HG03571 (cell line): Measurements from ENCODE around the gene SPRR2G.
"Not testable (repeated sequence)": the region's sequence is repeated elsewhere in the genome, so short reads cannot be mapped to it uniquely, and the experiment has no call there.

Experiments used
- ATAC-seq: cut with Tn5 transposase; IDR thresholded peaks from one replicate; pipeline ENCODE4 v1.9.1; 2021; ENCODE audit not compliant: unreplicated experiment

The SPRR2G gene

GRCh38 chr1:153150846-153151245 lies at the start of gene SPRR2G:
Gene SPRR2G (minus strand): TSS chr1:153150890. CDS start chr1:153150110, 780 bp downstream.
- ATAC-seq = no peak

- no peak for ATAC-seq
These were observed 44.5 kb upstream of the SPRR2G start for GRCh38 chr1:153195216-153195615.

GRCh38 chr1:153194331-153195050 lies 43.8 kb upstream of the SPRR2G start:
- ATAC-seq = no peak

GRCh38 chr1:153192697-153193096 lies 42.0 kb upstream of the SPRR2G start:
- ATAC-seq = no peak

- no peak for ATAC-seq
These were observed 39.7 kb upstream of the SPRR2G start for GRCh38 chr1:153190373-153190772.

- not testable (repeated sequence) for ATAC-seq
These were observed 37.6 kb upstream of the SPRR2G start for GRCh38 chr1:153188301-153188700.

GRCh38 chr1:153180556-153180955 lies 29.9 kb upstream of the SPRR2G start:
- ATAC-seq = no peak

GRCh38 chr1:153178922-153179321 lies 28.2 kb upstream of the SPRR2G start:
- no peak for ATAC-seq

GRCh38 chr1:153174624-153175023 lies 23.9 kb upstream of the SPRR2G start:
- ATAC-seq = no peak

GRCh38 chr1:153168686-153169085 lies 18.0 kb upstream of the SPRR2G start:
- no peak for ATAC-seq

- no peak for ATAC-seq
These were observed 4.9 kb upstream of the SPRR2G start for GRCh38 chr1:153155541-153155940.

- ATAC-seq = no peak
These were observed 1.8 kb upstream of the SPRR2G start for GRCh38 chr1:153152481-153152880.

GRCh38 chr1:153141377-153141776 lies 9.3 kb downstream of the SPRR2G start:
- no peak for ATAC-seq

- no peak for ATAC-seq
These were observed 10.2 kb downstream of the SPRR2G start for GRCh38 chr1:153140484-153140883.

- no peak for ATAC-seq
These were observed 16.9 kb downstream of the SPRR2G start for GRCh38 chr1:153133743-153134142.

GRCh38 chr1:153133267-153133666 lies 17.4 kb downstream of the SPRR2G start:
- ATAC-seq = no peak

- ATAC-seq = not testable (repeated sequence)
These were observed 22.0 kb downstream of the SPRR2G start for GRCh38 chr1:153128688-153129087.

- ATAC-seq = no peak
These were observed 23.4 kb downstream of the SPRR2G start for GRCh38 chr1:153127296-153127695.

GRCh38 chr1:153125536-153125935 lies 25.2 kb downstream of the SPRR2G start:
- no peak for ATAC-seq

- ATAC-seq = not testable (repeated sequence)
These were observed 26.9 kb downstream of the SPRR2G start for GRCh38 chr1:153123793-153124192.

GRCh38 chr1:153122831-153123421 lies 27.8 kb downstream of the SPRR2G start:
- ATAC-seq = no peak

- ATAC-seq = no peak
These were observed 29.7 kb downstream of the SPRR2G start for GRCh38 chr1:153120945-153121344.
